Measurements from ENCODE around the gene NBAS.

DNA sequence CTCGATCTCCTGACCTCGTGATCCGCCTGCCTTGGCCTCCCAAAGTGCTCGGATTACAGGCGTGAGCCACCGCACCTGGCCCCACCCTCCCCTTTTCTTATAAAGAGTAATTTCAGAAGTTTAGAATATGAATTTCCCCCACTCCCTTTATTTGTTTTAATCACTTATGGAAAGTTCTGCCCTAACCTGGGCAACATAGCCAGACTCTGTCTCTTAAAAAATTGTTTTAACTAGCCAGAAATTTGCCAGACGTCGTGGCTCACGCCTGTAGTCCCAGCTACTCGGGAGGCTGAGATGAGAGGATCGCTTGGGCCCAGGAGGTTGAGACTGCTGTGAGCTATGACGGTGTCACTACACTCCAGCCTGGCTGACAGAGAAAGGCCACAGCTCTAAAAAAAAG, 7.7 kb upstream of the NBAS start:
- TF ChIP-seq ZBTB7A (IDR thresholded peaks at IDR 0.05; ENCODE audit: borderline replicate concordance, control insufficient read depth, low read depth, low read length) = no peak
- TF ChIP-seq SMAD1 (IDR thresholded peaks at IDR 0.05; ENCODE audit: low read depth, low read length, partially characterized antibody) = no peak
- TF ChIP-seq PRDM10 (IDR thresholded peaks at IDR 0.05; ENCODE audit: partially characterized antibody) = no peak
- no peak for TF ChIP-seq POLR2G (IDR thresholded peaks at IDR 0.05; ENCODE audit: low read depth, low read length)
- TF ChIP-seq MEF2A (IDR thresholded peaks at IDR 0.05; ENCODE audit: control insufficient read depth, low read depth, low read length) = no peak

Measured in K562 (cell line).